OCI-LY3 (cell line): Measurements from ENCODE around the gene ALDH5A1.

Experiments
- CTCF ChIP-seq: fragments of 200-600, 300-600 bp; sonication (generic); IDR thresholded peaks from 2 replicates; pipeline ENCODE4 v1.5.1; 2014; ENCODE audit warnings: antibody characterized with exemption, low read length, low read depth
- EZH2phosphoT487 ChIP-seq: fragments of 200-600 bp; shearing (Covaris generic); IDR thresholded peaks from 2 replicates; pipeline ENCODE4 v1.6.1; 2018; ENCODE audit warnings: antibody characterized with exemption, mixed run types, low read depth

- TF ChIP-seq CTCF (peak; percentile 54), EZH2phosphoT487 (no peak)
Measured at GRCh38 chr6:24547243-24547642, 52.5 kb downstream of the ALDH5A1 start.
